Hematopoietic multipotent progenitor cell treated with erythropoietin and hydrocortisone succinate and interleukin-3 and kit ligand, for 8 days (in vitro differentiated cells): Measurements from ENCODE around the gene AGT.
"Not testable (repeated sequence)": the region's sequence is repeated elsewhere in the genome, so short reads cannot be mapped to it uniquely, and the experiment has no call there.

ENCODE experiments used
- DNase-seq: peaks from one replicate; pipeline ENCODE4 v3.0.0-alpha.2; 2015

AGT gene

DNA sequence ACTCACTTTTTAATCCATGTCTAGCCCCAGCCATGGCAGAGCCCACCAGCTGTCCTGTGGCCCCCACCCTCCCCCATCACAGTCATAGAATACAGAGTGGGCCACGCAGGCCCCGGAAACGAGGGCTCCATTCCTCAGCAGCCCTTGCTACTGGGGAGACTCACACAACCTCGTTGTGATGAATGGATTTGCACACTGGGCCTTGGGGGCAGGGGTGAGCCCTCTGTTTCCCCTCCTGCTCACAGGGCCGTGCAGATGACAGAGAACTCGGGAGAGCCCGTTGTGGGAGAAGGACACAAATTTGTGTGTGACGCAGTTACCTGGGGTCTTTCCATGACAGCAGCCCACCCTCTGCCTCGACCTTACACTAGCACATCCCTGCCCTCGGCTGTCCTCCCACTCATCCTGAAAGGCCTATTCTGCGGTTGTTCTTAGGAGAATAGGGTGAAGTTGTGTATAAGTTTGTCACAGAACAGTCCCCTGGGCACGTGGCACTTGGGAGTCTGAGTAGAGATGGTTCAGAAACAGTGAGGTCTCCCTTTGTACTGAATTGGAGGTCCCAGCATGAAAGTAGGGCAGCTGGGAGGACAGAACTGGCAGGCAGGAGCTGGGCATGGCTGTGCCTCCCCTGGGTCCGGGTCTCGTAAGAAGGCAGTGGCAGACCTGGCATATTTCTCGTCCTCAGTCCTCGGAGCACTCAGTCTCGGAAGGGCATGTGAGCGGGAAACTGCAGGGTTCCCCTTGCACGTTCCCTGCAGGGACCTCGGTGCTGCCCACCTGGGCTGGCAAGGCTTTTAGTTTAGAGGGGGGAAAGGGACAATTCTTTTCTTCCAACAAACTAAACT, 6.8 kb downstream of the AGT start:
- DNase-seq: no peak

DNA sequence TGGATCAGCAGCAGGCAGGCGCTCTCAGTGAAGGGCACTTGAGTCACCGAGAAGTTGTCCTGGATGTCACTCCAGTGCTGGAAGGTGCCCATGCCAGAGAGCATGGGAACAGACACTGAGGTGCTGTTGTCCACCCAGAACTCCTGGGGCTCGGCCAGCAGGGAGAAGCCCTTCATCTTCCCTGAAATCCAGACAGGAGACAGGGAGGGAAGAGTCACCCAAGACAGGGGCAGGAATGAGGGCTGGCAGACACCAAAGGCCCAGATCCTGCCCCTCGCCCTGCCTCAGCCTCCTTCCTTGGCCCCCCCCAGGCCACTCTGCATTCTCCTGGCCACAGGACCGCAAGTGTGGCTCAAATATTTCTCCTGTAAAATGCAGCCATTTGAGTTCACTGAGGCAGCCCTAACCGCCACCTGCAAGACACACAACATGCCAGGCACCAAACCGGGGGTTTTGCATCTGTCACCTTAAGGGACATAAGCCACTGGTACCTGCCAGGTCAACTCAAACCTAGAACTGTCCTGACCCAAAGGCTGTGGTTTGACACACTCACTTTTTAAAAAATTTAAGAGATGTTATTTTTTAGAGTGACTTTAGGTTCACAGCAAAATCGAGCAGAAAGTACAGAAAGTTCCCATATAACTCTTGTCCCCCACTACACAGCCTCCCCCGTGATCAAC, 7.8 kb downstream of the AGT start:
- DNase-seq: no peak

DNA sequence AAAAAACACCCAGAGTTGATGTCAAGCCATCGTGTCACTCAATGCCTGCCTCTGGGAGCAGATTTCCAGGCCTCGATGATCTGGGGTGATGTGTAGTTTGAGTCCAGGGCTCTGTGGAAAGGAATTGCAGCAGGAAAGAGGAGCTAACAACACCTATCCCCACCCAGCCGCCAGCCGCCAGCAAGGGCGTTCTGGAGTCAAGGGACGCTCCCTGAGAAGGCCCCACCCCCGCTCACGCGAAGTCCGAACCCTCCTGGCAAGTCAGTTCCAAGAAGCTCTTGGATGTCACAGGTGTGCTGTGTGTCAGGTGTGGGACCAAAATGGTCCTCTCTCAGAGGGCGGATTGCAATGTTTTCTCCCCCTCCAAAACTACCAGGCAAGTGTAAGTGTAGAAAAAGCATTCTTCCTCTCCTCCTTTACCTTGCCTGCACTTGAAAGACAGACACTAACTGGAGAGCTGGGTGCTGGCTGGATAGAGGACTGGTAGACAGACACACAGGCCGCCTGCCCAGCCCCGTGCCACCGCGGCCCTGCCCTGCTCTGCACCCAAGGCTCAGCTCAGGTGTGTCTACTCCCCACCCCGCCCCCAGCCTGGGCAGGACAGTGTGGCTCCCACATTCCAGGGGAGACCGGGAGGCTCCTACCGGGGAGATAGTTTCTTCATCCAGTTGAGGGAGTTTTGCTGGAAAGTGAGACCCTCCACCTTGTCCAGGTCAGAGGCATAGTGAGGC, 8.5 kb downstream of the AGT start:
- no peak for DNase-seq

DNA sequence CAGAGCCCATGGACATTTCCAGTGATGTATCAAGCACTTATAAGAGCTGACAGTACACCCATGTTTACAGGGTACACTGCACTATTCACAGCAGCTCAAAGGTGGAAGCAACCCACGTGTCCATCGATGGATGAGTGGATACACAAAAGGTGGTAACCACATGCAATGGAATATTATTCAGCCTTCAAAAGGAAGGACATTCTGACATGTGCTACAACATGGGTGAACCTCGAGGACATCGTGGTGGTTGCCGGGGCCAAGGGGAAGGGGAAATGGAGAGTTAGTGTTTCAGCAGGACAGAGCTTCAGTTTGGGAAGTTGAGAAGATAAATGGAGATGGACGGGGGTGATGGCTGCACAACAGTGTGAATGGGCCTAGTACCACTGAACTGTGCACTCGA, 9.1 kb downstream of the AGT start:
- DNase-seq: no peak

DNA sequence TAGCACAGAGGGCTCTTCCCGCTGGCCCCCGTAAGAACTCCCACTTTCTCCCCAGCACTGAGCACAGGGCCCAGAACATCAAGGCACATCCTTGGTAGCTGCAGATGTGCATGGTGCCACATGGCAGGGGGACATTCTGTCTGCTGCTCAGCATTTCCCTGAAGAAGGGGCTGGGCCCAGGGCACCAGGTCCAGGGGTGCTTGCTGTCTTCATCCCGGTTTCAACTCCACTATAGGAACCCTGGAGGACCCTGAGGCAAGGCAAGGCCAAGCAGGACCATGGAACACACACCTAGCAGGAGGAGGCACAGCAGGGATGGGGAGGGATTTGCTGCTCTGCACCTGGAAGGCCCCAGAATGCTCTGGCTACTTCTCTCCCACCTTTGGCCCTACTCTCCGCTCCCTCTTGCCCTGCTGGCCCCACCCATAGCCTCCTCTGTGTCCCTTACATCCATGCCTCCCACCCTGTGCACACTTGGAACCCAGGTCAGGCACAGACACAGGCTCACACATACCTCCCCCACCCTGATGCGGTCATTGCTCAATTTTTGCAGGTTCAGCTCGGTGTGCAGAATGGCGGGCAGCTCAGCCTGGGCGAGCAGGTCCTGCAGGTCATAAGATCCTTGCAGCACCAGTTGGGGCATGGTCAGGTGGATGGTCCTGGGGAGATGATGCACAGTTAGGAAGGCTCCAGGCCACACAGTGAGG, 10.1 kb downstream of the AGT start:
- no peak for DNase-seq

DNA sequence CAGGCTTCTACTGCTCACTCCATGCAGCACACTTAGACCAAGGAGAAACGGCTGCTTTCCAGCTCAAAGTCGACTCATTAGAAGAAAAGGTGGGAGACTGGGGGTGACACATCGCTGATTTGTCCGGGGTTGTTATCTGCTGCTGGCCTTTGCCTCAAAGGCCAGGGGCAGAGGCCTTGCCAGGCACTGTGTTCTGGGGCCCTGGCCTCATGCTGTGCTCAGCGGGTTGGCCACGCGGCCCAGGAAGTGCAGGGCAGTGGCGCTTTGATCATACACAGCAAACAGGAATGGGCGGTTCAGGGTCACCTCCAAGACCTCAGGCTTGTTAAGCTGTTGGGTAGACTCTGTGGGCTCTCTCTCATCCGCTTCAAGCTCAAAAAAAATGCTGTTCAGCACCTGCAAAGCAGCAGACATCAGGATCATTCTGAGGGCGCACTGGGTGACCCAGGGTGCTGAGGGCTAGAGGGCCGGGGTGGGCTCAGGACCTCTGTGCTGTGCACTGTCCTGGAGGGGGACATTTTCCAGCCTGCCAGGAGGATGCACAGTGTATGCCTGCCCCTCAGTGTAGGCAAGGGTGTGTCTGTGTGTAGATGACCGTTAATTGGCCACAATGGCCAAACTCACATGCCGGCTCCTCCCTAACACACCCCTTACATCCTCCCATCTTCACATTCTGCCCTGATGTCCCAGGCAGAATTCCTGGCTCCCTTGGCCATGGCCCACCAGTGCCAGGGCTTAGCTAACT, 10.8 kb downstream of the AGT start:
- no peak for DNase-seq

DNA sequence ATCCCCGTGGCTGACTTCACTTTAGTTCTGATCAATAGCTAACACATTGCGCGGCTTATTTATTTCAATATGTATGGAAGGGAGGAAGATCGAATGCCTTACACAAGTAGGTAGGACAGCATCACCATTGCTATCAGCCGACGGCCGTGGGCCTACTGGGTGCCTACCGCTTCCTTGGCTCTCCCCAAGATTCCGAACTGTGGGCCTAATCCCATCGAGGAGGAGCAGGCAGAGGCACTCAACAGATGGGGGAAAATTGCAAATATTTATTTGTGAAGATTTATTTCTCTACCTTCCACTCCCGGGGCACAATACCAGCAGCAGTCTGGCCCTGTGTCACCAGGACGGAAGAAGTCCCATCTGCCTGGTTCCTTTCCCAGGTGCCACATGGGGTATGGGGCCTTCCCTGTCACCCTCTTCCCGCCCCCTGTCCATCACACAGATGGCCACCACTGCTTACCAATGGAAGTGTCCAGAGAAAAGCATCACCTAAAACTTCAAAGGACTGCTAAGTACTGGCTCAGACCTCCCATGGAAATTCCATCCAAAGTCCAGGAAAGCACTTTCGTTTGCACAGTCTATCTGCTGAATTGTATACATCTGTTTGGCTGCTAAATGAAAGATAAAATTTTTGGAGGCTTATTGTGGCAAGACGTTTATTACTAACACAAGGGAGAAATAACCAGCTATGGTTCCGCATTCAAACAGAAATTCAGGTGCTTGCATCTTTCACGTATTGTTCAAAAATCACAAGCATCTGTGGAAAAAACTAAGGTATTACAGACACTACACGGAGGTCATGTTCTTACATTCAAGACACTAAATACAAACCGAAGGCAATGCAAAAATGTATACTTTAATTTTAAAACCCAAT, 11.8 kb downstream of the AGT start:
- DNase-seq: no peak

DNA sequence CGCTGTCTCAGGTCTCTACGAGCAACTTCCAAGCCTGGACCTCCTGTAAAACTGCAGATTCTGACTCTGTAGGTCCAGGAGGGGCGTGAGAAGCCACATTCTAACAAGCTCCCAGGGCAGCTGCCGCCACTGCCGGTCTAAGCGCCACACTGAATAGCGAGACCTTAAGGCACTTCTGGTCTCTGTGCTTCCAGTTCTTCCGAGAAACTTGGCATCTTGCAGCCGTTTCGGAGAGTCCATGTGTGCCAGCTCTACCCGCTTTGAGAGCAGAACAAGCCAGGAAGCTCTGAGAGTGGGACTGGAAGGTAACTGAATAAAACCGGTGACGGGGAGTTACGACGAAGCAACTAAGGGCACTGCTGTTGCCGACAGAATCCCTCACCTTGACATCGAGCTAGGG, 12.5 kb downstream of the AGT start:
- no peak for DNase-seq

DNA sequence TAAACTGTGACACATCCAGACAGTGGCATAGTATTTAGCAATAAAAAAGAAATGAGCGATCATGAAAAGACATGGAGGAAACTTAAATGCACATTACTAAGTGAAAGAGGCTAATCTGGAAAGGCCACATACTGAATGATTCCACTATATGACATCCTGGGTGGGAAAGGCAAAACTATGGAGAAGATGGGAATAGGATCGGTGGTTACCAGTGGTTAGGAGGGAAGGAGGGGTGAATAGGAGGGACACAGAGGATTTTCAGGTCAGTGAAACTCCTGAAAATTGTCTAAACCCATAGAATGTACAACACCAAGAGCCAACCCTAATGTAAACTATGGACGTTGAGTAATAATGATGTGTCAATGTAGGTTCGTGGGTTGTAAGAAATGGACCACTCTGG, 13.8 kb downstream of the AGT start:
- DNase-seq: no peak

DNA sequence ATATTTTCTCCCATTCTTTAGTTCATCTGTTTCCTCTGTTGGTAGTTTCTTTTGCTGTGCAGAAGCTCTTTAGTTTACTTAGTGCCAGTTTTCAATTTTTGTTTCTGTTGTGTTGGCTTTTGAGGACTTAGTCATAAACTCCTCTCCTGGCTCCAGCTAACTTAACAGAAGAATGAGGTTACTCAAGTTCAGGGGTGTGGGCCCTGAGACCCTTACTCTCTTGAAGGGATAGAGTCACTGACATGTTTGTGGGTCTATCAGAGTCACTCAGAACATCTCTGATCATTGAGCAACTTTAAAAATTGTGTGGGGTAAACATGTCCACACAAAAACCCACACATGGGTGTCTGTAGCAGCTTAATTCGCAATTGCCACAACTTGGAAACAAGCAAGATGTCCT, 14.2 kb downstream of the AGT start:
- DNase-seq: no peak

DNA sequence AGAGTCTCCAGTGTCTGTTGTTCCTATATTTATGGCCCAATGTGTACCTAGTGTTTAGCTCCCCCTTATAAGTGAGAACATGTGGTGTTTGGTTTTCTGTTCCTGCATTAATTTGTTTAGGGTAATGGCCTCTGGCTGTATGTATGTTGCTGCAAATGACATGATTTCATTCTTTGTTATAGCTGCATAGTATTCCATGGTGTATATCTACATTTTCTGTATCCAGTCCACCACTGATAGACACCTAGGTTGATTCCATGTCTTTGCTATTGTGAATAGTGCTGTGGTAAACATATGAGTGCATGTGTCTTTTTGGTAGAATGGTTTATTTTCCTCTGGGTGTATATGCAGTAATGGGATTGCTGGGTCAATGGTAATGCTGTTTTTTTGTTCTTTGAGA, 15.0 kb downstream of the AGT start:
- not testable (repeated sequence) for DNase-seq

DNA sequence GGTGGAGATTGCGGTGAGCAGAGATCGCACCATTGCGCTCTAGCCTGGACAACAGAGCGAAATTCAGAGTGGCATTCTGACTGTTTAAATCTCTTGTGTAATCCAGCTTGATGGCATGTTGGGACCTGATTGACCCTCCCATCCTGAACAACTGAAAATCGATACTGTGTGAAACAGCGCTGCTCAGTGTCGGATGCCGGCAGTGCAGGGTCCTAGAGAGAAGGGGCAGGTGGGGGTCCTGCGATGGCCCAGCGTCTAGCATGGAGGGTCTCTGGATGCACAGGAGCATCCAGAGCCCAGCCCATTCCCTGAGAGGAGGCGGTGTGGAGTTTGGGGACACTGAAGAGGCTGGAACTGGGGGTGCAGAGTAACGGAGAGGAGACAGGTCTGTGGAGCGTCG, 15.8 kb downstream of the AGT start:
- no peak for DNase-seq

DNA sequence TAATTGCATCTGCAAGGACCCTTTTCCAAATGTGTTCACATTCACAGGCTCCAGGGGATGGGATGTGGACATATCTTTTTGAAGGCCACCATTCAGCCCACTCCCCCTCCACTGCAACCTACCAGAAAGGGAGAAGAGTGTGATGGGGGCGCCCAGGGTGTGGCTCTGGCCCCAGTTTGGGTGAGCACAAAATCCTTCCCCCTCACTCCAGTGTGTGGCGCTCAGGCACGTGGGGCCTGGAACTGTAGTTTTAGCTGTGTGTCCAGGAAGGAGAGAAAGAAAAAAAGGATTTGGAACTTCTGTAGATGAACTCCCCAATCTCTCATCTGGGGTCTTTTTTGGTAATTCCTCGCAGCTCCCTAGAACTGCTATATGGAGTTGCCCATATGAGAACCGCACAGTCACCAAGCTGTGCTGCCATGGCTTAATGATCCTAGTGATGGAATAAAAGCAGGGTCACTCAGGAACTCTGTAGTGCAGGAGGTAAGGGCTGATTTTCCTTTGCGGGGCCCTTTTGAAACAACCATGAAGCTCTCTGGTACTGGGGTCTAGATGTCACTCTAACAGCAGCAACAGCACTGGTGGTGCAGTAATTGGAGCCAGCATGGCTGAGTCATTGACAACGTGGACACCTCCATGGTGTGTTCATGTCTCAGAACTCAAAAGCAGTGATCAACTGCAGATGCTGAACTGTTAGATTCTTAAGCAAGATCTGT, 17.0 kb downstream of the AGT start:
- DNase-seq: no peak

DNA sequence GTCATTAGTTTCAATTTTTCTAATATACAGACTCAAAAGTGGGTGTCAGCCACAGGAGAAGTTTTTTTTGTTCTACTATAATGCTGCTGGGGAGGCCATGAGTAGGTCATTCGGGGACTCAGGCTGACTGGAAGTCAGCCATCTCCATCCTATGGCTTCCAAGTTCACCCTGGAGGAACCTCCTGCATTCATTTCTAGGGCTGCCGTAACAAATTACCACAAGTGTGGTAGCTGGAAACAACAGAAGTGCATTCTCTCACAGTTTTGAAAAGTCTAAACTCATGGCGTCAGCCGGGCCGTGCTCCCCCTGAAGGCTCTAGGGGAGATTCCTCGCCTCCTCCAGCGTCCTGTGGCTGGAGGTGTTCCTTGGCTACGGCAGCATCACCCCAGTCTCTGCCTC, 17.7 kb downstream of the AGT start:
- DNase-seq: no peak

DNA sequence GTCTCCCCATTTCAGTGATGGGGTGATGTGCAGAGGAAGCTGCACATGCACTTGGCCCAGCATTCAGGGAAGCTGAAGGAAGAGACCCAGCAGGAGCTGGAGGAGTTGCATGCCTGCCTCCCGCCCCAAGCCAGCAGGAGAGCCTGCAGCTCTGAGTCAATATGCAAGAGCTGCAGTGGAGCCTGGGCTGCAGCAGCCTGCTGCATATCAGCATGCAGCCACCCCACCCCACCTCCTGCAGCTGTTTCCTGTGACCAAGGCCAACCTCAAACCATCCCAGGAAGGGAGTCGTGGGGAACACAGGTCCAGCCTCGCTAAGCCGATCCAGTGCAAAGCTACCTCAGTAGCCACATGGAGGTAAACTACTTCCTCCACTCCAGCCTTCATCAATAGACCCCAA, 18.9 kb downstream of the AGT start:
- DNase-seq: no peak

DNA sequence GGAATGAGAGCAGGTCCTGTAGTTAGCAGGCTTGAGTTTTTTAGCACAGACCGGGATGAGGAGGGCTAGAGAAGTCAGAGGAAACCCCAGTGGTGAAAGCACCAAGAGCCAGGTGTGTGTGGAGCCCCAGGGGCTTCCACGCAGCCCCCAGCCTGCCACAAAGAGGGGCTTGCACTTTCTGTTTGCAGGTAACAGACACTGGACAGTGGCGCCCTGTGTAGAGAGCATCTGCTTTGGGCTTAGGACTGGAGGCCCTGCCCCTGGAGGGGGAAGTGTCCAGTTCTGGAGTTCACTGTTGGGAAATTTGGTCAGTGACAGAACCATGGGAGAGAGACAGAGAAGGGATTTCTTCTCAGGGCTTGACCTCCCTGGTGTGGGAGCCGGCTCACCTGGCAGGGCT, 19.5 kb downstream of the AGT start:
- DNase-seq: no peak

DNA sequence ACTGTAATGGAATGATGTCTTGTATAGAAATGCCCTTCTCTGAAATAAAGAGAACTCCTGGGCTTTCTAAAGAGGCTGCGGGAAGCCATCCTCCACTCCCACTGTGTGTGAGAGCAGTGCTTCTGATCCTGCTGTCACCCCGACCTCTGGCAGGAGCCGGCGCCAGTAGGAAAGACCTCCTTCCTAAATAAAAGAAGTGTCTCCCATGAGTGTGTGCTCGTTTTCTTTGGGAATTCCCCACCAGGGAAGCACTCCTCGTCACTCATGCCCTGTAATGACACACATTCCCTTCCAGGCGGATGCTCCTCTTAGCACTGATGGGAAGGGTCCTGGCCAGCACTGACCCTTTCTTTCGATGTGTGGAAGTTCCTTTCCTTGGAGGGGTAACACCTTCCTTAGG, 20.1 kb downstream of the AGT start:
- DNase-seq: no peak

DNA sequence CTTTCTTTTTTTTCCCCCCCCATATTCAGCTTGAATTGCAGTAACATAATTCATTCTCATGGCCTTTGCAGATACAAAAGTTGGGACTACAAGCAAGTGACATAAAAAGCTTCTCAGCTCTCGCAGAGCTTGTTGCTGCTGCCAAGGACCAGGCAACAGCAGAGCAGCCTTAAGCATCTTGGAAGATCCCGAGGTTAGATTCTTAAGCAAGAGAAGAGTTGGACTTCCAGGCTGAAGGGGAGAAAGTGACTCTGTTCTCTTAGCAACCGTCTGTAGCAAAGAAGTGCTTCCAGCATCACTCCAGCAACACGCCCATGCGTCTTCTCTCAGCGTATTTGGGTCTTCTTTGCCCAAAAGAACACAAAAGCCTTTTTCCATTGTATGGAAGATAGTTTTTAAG, 20.7 kb downstream of the AGT start:
- no peak for DNase-seq

DNA sequence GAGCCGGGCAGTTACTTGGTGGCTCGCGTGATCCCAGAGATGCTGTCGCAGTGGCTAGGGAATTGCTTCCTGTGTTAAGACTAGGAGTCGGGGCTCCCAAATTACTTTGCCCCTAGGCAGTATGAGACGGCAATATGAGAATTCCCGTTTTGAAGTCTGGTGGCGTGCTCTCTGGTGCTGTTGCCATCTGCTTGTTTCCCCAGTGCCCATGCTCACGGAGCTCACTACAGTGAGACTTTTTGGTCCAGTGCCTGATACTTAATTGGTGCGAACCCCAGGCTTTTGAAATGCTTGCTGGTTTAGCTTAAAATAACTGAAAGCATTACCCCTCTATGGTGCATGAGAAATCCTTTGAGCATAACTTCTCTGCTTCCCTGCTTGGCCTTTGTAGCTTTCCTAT, 22.3 kb downstream of the AGT start:
- no peak for DNase-seq

DNA sequence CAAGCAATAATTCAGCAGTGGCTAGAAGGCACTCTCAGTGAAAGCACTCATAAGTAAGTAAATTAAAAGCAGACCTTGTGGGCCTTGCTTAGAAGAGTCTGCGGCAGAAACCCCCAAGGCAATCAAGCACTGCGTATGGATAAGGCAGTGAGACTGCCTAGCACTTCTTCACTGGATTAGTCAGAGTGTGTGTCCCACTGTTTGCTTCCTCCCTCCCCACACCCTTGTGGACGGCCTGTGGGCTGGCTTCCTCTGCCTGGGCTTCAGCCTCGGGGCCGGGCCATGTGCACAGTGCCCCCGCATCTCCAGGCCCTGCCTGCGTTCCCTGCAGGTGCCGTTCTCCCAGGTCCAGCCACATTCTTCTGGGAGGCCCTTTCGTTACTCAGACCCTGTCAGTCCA, 23.8 kb downstream of the AGT start:
- DNase-seq: no peak

DNA sequence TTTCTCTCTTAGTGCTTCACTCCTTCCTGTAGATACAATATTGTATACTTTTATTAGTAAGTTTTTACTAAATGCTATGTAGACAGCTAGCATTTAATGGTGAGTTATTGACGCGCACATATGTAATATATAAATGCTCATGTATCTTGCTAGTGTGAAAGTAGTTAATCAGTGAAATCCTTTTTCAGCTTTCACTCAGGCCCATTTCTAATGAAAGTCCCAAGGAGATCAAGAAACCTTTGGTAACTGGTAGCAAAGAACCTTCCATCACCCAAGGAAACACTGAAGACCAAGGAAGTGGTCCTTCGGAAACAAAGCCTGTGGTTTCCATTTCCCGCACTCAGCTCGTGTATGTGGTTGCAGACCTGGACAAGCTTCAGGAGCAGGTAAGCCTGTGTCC, 27.2 kb downstream of the AGT start:
- DNase-seq: no peak
